Liver (tissue), 9 donors: ENCODE measurements around the gene CCND3. TPM values are rescaled to one million over a fixed set of nuclear protein-coding genes. Genes with fewer than 3 reads are reported as not detected.

ENCODE experiments used
- DNase-seq: peaks from one replicate; pipeline ENCODE4 v3.0.0-alpha.2; 2017; ENCODE audit warnings: low spot score
- H3K27ac ChIP-seq, 2 donors: one replicate each; pipeline ENCODE4 v1.7.0; 2013; ENCODE audit warnings: inconsistent platforms in 2 of 2, low read length in 2 of 2, control low read depth in 1 of 2, low read depth in 1 of 2, mild to moderate bottlenecking in 1 of 2
- H3K27me3 ChIP-seq, 4 donors: one replicate each; pipeline versions ENCODE4 v1.6.1 to v1.7.0; 2013; ENCODE audit warnings: low read length in 3 of 4, inconsistent platforms in 1 of 4, mild to moderate bottlenecking in 1 of 4, moderate library complexity in 1 of 4; ENCODE audit not compliant: control insufficient read depth in 4 of 4, insufficient read depth in 4 of 4
- H3K36me3 ChIP-seq, 4 donors: one replicate each; pipeline versions ENCODE4 v1.6.1 to v1.7.0; 2013; ENCODE audit warnings: low read length in 3 of 4, mild to moderate bottlenecking in 3 of 4, low read depth in 1 of 4, moderate library complexity in 1 of 4; ENCODE audit not compliant: control insufficient read depth in 4 of 4, insufficient read depth in 3 of 4
- H3K4me1 ChIP-seq, 4 donors: one replicate each; pipeline versions ENCODE4 v1.6.1 to v1.7.0; 2013; ENCODE audit warnings: low read length in 3 of 4, mild to moderate bottlenecking in 3 of 4, moderate library complexity in 1 of 4; ENCODE audit not compliant: control insufficient read depth in 4 of 4, insufficient read depth in 4 of 4
- H3K4me3 ChIP-seq, 3 donors: one replicate each; pipeline versions ENCODE4 v1.6.1 to v1.7.0; 2013; ENCODE audit warnings: low read length in 3 of 3, control low read depth in 1 of 3, low read depth in 1 of 3, mild to moderate bottlenecking in 1 of 3
- H3K9ac ChIP-seq, 2 donors: one replicate each; pipeline ENCODE4 v1.7.0; 2013; ENCODE audit warnings: low read length in 2 of 2, mild to moderate bottlenecking in 2 of 2, moderate library complexity in 2 of 2, control low read depth in 1 of 2, low read depth in 1 of 2
- H3K9me3 ChIP-seq, 4 donors: one replicate each; pipeline versions ENCODE4 v1.6.1 to v1.7.0; 2013; ENCODE audit warnings: low read length in 3 of 4; ENCODE audit not compliant: control insufficient read depth in 4 of 4
- EGR1 ChIP-seq, 2 donors: IDR thresholded peaks; 2 replicates each; pipeline ENCODE4 v1.6.1; 2016 to 2018; ENCODE audit warnings: antibody characterized with exemption in 2 of 2, low read depth in 2 of 2
- FOXA1 ChIP-seq: IDR thresholded peaks from 2 replicates; pipeline ENCODE4 v1.6.1; 2016; ENCODE audit warnings: antibody characterized with exemption
- FOXA2 ChIP-seq: IDR thresholded peaks from 2 replicates; pipeline ENCODE4 v1.6.1; 2016; ENCODE audit warnings: antibody characterized with exemption
- GABPA ChIP-seq, 2 donors: IDR thresholded peaks in 1 of 2; conservative IDR thresholded peaks in 1 of 2; 2 replicates each; pipeline ENCODE4 v1.6.1; 2016; ENCODE audit warnings: antibody characterized with exemption in 2 of 2, mild to moderate bottlenecking in 1 of 2, moderate library complexity in 1 of 2
- HNF4A ChIP-seq, 2 donors: conservative IDR thresholded peaks; 2 replicates each; pipeline ENCODE4 v1.6.1; 2016; ENCODE audit warnings: antibody characterized with exemption in 2 of 2, mild to moderate bottlenecking in 2 of 2
- HNF4G ChIP-seq: IDR thresholded peaks from 2 replicates; pipeline ENCODE4 v1.6.1; 2016; ENCODE audit warnings: antibody characterized with exemption
- JUND ChIP-seq, 2 donors: IDR thresholded peaks; 2 replicates each; pipeline ENCODE4 v1.6.1; 2016; ENCODE audit warnings: antibody characterized with exemption in 2 of 2
- NR2F2 ChIP-seq: IDR thresholded peaks from 2 replicates; pipeline ENCODE4 v1.6.1; 2016; ENCODE audit warnings: antibody characterized with exemption
- RAD21 ChIP-seq, 2 donors: IDR thresholded peaks; 2 replicates each; pipeline ENCODE4 v1.6.1; 2016; ENCODE audit warnings: antibody characterized with exemption in 2 of 2, mild to moderate bottlenecking in 2 of 2
- RXRA ChIP-seq, 2 donors: IDR thresholded peaks; 2 replicates each; pipeline ENCODE4 v1.6.1; 2017 to 2018; ENCODE audit warnings: antibody characterized with exemption in 2 of 2, mild to moderate bottlenecking in 1 of 2
- TAF1 ChIP-seq: conservative IDR thresholded peaks from 2 replicates; pipeline ENCODE4 v1.6.1; 2016; ENCODE audit warnings: antibody characterized with exemption, mild to moderate bottlenecking
- YY1 ChIP-seq: IDR thresholded peaks from 2 replicates; pipeline ENCODE4 v1.6.1; 2016; ENCODE audit warnings: antibody characterized with exemption, mild to moderate bottlenecking
- WGBS: extraction: QIAGEN DNeasy Blood & Tissue Kit; methylation state at CpG from one replicate; pipeline ENCODE4 v1.1.7; 2013; 5-methylcytosine and 5-hydroxymethylcytosine counted together
- polyA plus RNA-seq, 2 donors: library from polyadenylated mRNA; stranded (reverse) in 1 of 2; unstranded in 1 of 2; fragments of 200-250 nt in 1 of 2; fragments of >200 nt in 1 of 2; fragmentation: Nextera tagmentation in 1 of 2; extraction: Ambion mirVana in 1 of 2; gene quantifications; one replicate each; pipeline versions ENCODE4 v1.2.1 to v1.2.3, GENCODE V29; 2013 to 2015
- total RNA-seq, 2 donors: library from RNA; depleted of rRNA; stranded (reverse); fragments of >200 nt; gene quantifications; one replicate each; pipeline ENCODE4 v1.2.3, GENCODE V29; 2014
- TF ChIP-seq, protein P1 (sequence below): fragments of 150-350 bp; IDR thresholded peaks from 2 replicates; pipeline ENCODE4 v1.5.1; 2017; ENCODE audit warnings: improper control_type of control experiment, low read depth, low read length; ENCODE audit not compliant: missing input control
- TF ChIP-seq, protein P2 (sequence below): IDR thresholded peaks from 2 replicates; pipeline ENCODE4 v1.6.1; 2016; ENCODE audit warnings: antibody characterized with exemption, mild to moderate bottlenecking
- TF ChIP-seq, protein P3 (sequence below): IDR thresholded peaks from 2 replicates; pipeline ENCODE4 v1.6.1; 2016; ENCODE audit warnings: antibody characterized with exemption
- TF ChIP-seq, protein P4 (sequence below): IDR thresholded peaks from 2 replicates; pipeline ENCODE4 v1.6.1; 2016; ENCODE audit warnings: antibody characterized with exemption
- TF ChIP-seq, protein P5 (sequence below): IDR thresholded peaks from 2 replicates; pipeline ENCODE4 v1.6.1; 2016; ENCODE audit warnings: antibody characterized with exemption
- donor health status: healthy.
- donor health status: healthy.
- donor health status: healthy.
- donor health status: healthy.
- donor health status: healthy.

CCND3 gene
- total and polyA plus RNA-seq, 4 donors, result 11.6 to 54.3 (median 23.2) TPM

DNA sequence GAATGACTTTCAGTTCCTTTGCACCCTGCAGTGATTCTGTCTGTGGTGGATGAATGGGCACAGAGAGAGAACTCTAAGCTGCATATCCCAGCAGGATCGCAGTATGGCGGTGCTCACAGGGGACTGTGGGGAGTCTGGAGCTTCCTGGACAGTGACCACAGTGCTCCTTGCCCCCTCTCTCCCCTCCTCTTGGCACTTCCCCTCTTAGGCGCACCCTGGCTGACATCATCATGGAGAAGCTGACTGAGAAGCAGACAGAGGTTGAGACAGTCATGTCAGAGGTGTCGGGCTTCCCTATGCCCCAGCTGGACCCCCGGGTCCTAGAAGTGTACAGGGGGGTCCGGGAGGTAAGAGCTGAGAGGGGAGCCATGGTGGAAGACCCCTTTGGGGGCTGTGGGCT is 11.7 kb downstream of the CCND3 start:
- no peak for DNase-seq
- no peaks in the 10 kb centered on the region for H3K27me3 ChIP-seq
- TF ChIP-seq YY1, result no peak
- TF ChIP-seq, protein P1, sequence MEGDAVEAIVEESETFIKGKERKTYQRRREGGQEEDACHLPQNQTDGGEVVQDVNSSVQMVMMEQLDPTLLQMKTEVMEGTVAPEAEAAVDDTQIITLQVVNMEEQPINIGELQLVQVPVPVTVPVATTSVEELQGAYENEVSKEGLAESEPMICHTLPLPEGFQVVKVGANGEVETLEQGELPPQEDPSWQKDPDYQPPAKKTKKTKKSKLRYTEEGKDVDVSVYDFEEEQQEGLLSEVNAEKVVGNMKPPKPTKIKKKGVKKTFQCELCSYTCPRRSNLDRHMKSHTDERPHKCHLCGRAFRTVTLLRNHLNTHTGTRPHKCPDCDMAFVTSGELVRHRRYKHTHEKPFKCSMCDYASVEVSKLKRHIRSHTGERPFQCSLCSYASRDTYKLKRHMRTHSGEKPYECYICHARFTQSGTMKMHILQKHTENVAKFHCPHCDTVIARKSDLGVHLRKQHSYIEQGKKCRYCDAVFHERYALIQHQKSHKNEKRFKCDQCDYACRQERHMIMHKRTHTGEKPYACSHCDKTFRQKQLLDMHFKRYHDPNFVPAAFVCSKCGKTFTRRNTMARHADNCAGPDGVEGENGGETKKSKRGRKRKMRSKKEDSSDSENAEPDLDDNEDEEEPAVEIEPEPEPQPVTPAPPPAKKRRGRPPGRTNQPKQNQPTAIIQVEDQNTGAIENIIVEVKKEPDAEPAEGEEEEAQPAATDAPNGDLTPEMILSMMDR, result no peak
- TF ChIP-seq HNF4G, result no peak
- no peak for TF ChIP-seq EGR1 (IDR thresholded peaks at IDR 0.05; ENCODE audit: low read depth in 2 of 2)
- no peak for TF ChIP-seq GABPA (IDR thresholded peaks at IDR 0.05 in 1 of 2, conservative IDR thresholded peaks at IDR 0.05 in 1 of 2)
- no peak for TF ChIP-seq FOXA2
- TF ChIP-seq, protein P2, sequence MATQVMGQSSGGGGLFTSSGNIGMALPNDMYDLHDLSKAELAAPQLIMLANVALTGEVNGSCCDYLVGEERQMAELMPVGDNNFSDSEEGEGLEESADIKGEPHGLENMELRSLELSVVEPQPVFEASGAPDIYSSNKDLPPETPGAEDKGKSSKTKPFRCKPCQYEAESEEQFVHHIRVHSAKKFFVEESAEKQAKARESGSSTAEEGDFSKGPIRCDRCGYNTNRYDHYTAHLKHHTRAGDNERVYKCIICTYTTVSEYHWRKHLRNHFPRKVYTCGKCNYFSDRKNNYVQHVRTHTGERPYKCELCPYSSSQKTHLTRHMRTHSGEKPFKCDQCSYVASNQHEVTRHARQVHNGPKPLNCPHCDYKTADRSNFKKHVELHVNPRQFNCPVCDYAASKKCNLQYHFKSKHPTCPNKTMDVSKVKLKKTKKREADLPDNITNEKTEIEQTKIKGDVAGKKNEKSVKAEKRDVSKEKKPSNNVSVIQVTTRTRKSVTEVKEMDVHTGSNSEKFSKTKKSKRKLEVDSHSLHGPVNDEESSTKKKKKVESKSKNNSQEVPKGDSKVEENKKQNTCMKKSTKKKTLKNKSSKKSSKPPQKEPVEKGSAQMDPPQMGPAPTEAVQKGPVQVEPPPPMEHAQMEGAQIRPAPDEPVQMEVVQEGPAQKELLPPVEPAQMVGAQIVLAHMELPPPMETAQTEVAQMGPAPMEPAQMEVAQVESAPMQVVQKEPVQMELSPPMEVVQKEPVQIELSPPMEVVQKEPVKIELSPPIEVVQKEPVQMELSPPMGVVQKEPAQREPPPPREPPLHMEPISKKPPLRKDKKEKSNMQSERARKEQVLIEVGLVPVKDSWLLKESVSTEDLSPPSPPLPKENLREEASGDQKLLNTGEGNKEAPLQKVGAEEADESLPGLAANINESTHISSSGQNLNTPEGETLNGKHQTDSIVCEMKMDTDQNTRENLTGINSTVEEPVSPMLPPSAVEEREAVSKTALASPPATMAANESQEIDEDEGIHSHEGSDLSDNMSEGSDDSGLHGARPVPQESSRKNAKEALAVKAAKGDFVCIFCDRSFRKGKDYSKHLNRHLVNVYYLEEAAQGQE, result no peak
- TF ChIP-seq TAF1, result no peak
- TF ChIP-seq FOXA1, result no peak
- no peak for TF ChIP-seq HNF4A (conservative IDR thresholded peaks at IDR 0.05)
- TF ChIP-seq, protein P3, sequence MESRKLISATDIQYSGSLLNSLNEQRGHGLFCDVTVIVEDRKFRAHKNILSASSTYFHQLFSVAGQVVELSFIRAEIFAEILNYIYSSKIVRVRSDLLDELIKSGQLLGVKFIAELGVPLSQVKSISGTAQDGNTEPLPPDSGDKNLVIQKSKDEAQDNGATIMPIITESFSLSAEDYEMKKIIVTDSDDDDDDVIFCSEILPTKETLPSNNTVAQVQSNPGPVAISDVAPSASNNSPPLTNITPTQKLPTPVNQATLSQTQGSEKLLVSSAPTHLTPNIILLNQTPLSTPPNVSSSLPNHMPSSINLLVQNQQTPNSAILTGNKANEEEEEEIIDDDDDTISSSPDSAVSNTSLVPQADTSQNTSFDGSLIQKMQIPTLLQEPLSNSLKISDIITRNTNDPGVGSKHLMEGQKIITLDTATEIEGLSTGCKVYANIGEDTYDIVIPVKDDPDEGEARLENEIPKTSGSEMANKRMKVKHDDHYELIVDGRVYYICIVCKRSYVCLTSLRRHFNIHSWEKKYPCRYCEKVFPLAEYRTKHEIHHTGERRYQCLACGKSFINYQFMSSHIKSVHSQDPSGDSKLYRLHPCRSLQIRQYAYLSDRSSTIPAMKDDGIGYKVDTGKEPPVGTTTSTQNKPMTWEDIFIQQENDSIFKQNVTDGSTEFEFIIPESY, result no peak
- no peak for TF ChIP-seq JUND (IDR thresholded peaks at IDR 0.05)
- TF ChIP-seq NR2F2, result no peak
- TF ChIP-seq RXRA (IDR thresholded peaks at IDR 0.05), result no peak
- TF ChIP-seq, protein P4, sequence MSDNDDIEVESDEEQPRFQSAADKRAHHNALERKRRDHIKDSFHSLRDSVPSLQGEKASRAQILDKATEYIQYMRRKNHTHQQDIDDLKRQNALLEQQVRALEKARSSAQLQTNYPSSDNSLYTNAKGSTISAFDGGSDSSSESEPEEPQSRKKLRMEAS, result no peak
- TF ChIP-seq, protein P5, sequence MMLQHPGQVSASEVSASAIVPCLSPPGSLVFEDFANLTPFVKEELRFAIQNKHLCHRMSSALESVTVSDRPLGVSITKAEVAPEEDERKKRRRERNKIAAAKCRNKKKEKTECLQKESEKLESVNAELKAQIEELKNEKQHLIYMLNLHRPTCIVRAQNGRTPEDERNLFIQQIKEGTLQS, result no peak
- no peaks in the 10 kb centered on the region for H3K4me1 ChIP-seq
- H3K9ac ChIP-seq, result no peak overlapping the region
- H3K27ac ChIP-seq, result no peak overlapping the region
- peaks cover 18 to 75% (median 55%) of the 10 kb centered on the region in 4 donors for H3K36me3 ChIP-seq
- no peak overlapping the region for H3K4me3 ChIP-seq
- WGBS, result 94% methylated on average over 6 of the region's 6 CpGs
- no peaks in the 10 kb centered on the region for H3K9me3 ChIP-seq

DNA sequence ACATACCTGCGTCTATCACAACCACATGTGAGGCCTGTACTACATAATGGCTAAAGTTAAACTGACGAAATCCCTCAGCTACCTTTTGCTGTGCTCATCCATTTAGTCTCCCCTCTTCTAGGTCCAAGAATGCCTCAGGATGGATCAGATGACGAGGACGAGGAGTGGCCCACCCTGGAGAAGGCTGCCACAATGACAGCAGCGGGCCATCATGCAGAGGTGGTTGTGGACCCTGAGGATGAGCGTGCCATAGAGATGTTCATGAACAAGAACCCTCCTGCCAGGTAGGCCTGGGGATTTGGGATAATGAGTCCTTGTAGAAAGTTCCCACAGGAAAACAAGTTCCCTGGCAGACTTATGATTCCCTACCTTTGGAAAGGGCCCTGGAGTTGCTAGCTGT is 14.4 kb downstream of the CCND3 start:
- peaks cover 14 to 54% (median 39%) of the 10 kb centered on the region in 4 donors for H3K36me3 ChIP-seq
- 88% methylated on average over 6 of the region's 6 CpGs for WGBS
- peaks cover 0 to 12% (median 8%) of the 10 kb centered on the region in 4 donors for H3K4me1 ChIP-seq
- TF ChIP-seq YY1 (no peak), RAD21 (IDR thresholded peaks at IDR 0.05) (no peak), HNF4A (conservative IDR thresholded peaks at IDR 0.05) (no peak), TAF1 (no peak), FOXA2 (no peak), HNF4G (no peak), NR2F2 (no peak)
- TF ChIP-seq, protein P5, result no peak
- TF ChIP-seq, protein P2, result no peak
- TF ChIP-seq, protein P1, result no peak
- TF ChIP-seq, protein P4, result no peak

More for the DNA sequence above, 14.4 kb downstream of the CCND3 start:
- Histone ChIP-seq H3K27me3 (no peaks in the 10 kb centered on the region), H3K27ac (no peak overlapping the region), H3K9me3 (no peaks in the 10 kb centered on the region), H3K9ac (no peak overlapping the region), H3K4me3 (no peak overlapping the region)
- DNase-seq, result no peak
